Duodenal mucosa (tissue), 2 donors: ENCODE measurements around the gene CCSER1.
"Not testable (repeated sequence)": the region's sequence is repeated elsewhere in the genome, so short reads cannot be mapped to it uniquely, and the experiment has no call there.

Experiments
- H3K27ac ChIP-seq: one replicate; pipeline ENCODE4 v1.7.0; 2013; ENCODE audit warnings: low read depth, low read length
- H3K27me3 ChIP-seq, 2 donors: one replicate each; pipeline ENCODE4 v1.7.0; 2013; ENCODE audit warnings: low read length in 2 of 2, control low read depth in 1 of 2; ENCODE audit not compliant: insufficient read depth in 2 of 2, control insufficient read depth in 1 of 2
- H3K36me3 ChIP-seq, 2 donors: one replicate each; pipeline ENCODE4 v1.7.0; 2013; ENCODE audit warnings: low read length in 2 of 2, control low read depth in 1 of 2; ENCODE audit not compliant: insufficient read depth in 2 of 2, control insufficient read depth in 1 of 2
- H3K4me1 ChIP-seq, 2 donors: one replicate each; pipeline ENCODE4 v1.7.0; 2013; ENCODE audit warnings: low read length in 2 of 2, control low read depth in 1 of 2; ENCODE audit not compliant: insufficient read depth in 2 of 2, control insufficient read depth in 1 of 2
- H3K4me3 ChIP-seq, 2 donors: one replicate each; pipeline ENCODE4 v1.7.0; 2013; ENCODE audit warnings: low read length in 2 of 2, low read depth in 1 of 2
- H3K9ac ChIP-seq, 2 donors: one replicate each; pipeline ENCODE4 v1.7.0; 2013; ENCODE audit warnings: low read length in 2 of 2, low read depth in 1 of 2
- H3K9me3 ChIP-seq, 2 donors: one replicate each; pipeline ENCODE4 v1.7.0; 2013; ENCODE audit warnings: low read length in 2 of 2, control low read depth in 1 of 2; ENCODE audit not compliant: control insufficient read depth in 1 of 2

Gene CCSER1

DNA sequence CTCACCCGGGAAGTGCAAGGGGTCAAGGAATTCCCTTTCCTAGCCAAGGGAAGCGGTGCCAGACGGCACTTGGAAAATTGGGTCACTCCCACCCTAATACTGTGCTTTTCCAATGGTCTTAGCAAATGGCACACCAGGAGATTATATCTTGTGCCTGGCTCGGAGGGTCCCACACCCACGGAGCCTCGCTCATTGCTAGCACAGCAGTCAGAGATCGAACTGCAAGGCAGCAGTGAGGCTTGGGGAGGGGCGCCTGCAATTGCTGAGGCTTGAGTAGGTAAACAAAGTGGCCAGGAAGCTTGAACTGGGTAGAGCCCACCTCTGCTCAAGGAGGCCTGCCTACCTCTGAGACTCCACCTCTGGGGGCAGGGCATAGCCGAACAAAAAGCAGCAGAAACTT, 1335.4 kb downstream of the CCSER1 start:
- not testable (repeated sequence) for H3K9me3 ChIP-seq, H3K9ac ChIP-seq, H3K4me3 ChIP-seq, H3K36me3 ChIP-seq, H3K27ac ChIP-seq, H3K27me3 ChIP-seq, H3K4me1 ChIP-seq

DNA sequence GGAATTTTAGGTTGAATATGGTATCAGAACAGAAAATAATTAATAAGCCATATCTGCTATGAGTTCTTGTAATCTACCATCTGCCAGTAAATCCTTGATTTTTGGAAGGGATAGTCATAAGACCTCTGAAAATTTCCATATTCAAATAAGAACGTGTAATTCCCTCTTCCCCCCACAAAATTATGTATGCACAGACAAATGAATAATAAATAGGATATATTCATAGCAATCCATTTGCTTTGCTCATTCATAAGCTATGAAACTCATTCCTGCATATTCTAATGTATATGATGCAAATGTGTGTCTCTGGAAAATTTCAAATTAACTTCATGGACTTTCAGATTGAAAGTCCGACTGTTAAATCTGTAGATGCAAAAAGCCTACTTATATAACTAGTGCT, 1343.5 kb downstream of the CCSER1 start:
- no peaks in the 10 kb centered on the region for H3K27me3 ChIP-seq

DNA sequence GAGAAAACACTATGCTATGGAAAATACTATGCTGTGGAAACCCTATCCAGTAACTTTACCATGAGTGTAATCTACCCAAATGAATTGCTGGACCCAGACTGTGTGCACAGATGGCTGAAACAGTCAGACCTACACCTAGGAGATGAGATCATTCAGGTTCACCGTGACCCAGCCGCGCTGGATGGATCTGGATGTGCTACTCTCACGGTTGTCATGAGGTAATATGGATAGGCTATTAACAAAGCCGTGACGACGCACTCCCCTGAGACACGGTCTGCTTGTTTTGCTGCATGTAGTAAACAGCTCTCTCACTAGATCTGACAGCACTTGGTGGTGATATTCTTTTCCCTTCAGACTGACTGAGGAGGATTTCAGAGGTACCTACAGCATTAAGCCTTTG, 1344.1 kb downstream of the CCSER1 start:
- no peak overlapping the region for H3K27ac ChIP-seq
- H3K9ac ChIP-seq = no peak overlapping the region
- no peaks in the 10 kb centered on the region for H3K36me3 ChIP-seq
- H3K9me3 ChIP-seq = no peaks in the 10 kb centered on the region
- H3K27me3 ChIP-seq = no peaks in the 10 kb centered on the region
- no peaks in the 10 kb centered on the region for H3K4me1 ChIP-seq
- no peak overlapping the region for H3K4me3 ChIP-seq

More for the DNA sequence above, 1343.5 kb downstream of the CCSER1 start:
- H3K4me1 ChIP-seq = no peaks in the 10 kb centered on the region
- H3K36me3 ChIP-seq = no peaks in the 10 kb centered on the region
- no peak overlapping the region for H3K4me3 ChIP-seq
- H3K27ac ChIP-seq = no peak overlapping the region
- H3K9ac ChIP-seq = no peak overlapping the region
- H3K9me3 ChIP-seq = no peaks in the 10 kb centered on the region

DNA sequence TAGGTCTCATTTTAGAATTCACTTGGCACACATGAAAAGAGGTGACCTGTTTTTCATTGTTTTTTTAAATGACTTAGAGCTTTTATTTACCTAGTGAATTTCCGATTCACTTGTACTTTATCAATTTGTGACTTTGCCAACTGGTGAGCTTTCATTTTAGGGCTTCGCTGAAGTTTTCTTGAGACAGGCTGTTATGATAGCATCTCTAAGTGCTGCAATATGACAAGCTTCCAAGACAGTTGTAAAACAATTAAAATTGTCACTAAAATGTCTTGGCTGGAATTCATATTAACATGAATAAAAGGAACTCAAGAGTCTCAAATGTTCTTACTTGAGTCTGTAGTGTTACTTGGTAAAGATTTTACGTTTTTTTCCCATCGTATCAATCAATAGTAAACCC, 1344.9 kb downstream of the CCSER1 start:
- Histone ChIP-seq H3K4me1 (no peaks in the 10 kb centered on the region), H3K9me3 (no peaks in the 10 kb centered on the region), H3K27ac (no peak overlapping the region), H3K27me3 (no peaks in the 10 kb centered on the region), H3K36me3 (no peaks in the 10 kb centered on the region), H3K4me3 (no peak overlapping the region), H3K9ac (no peak overlapping the region)

DNA sequence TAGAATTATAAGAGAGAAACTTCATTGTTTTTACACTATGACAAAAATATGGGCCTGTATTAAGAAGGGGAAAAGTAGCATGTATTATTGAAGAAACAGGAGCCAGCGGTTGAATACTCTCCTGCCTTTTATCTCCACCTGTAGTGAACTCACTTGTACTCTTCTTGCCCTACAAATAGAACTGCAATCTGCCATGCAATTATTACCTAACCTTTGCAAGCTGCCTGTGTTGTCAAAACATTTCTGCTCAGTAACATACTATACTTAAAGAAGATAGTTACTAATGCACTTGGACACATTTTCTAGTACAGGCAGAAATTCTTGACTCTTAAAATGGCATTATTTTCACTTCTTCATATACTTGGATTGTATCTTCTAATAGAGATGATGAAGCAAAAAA, 1358.2 kb downstream of the CCSER1 start:
- no peak overlapping the region for H3K27ac ChIP-seq
- no peaks in the 10 kb centered on the region for H3K36me3 ChIP-seq
- no peak overlapping the region for H3K9ac ChIP-seq
- H3K4me1 ChIP-seq = no peaks in the 10 kb centered on the region
- H3K27me3 ChIP-seq = no peaks in the 10 kb centered on the region
- H3K4me3 ChIP-seq = no peak overlapping the region
- no peaks in the 10 kb centered on the region for H3K9me3 ChIP-seq

DNA sequence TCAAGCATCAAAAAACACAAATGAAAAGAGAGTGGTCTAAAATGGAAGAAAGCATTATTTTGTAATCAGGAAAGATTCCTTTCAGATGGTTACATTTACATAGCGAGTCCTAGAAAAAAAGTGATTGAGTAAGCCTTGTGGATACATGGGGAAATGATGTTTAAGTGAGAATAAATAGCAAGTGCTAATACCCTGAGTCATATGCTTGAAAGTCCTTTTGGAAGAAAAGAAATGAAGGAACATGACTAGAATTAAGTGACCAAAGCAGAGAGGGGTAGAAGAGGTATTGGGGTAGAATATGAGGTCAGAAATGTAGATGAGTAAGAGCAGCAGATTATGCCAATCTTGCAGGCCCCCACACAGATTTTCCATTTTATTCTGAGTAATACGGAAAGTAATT, 1361.8 kb downstream of the CCSER1 start:
- no peaks in the 10 kb centered on the region for H3K4me1 ChIP-seq
- no peak overlapping the region for H3K9ac ChIP-seq
- no peak overlapping the region for H3K27ac ChIP-seq
- H3K27me3 ChIP-seq = no peaks in the 10 kb centered on the region
- H3K4me3 ChIP-seq = no peak overlapping the region
- no peaks in the 10 kb centered on the region for H3K9me3 ChIP-seq
- no peaks in the 10 kb centered on the region for H3K36me3 ChIP-seq

DNA sequence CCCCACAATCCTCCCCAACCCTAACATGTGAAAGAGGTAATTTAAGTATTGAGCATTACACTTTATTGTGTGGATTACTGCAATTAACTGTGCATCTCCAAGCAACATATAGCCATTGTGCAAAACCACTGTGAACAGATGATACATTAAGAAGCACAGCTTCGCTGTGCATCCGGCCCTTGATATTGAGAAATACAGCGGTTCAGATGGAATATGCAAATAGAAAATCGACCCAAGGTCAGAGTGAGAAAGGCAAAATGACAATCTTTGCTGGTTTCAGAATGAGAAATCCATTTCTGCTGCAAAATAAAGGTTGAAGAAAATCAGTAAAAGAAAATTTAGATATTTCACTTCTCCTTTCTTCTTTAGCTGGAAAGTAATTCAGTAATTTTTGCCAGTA, 1370.7 kb downstream of the CCSER1 start:
- Histone ChIP-seq H3K27ac (no peak overlapping the region), H3K9me3 (no peaks in the 10 kb centered on the region), H3K4me1 (no peaks in the 10 kb centered on the region)

DNA sequence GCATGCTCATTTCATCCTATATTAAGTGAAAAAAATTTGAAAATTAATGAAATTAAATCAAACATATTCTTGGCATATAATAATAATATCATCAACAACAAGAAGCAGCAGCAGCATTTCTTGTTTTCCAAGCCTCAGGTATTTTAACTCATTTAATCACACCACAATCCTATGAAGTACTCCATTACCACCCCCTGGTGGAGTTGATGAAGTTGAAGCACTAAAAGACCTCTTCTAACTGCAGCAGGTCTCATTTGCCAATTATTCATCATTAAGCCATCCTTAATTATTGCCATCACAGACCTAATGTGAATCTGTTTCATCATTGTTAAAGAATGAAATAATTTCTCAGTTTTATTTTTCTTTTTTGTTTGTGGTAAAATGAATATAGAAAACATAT, 1375.2 kb downstream of the CCSER1 start:
- H3K9me3 ChIP-seq = no peaks in the 10 kb centered on the region
- no peak overlapping the region for H3K4me3 ChIP-seq
- H3K36me3 ChIP-seq = no peaks in the 10 kb centered on the region
- H3K4me1 ChIP-seq = no peaks in the 10 kb centered on the region
- no peak overlapping the region for H3K27ac ChIP-seq
- H3K9ac ChIP-seq = no peak overlapping the region
- H3K27me3 ChIP-seq = no peaks in the 10 kb centered on the region

More for the DNA sequence above, 1370.7 kb downstream of the CCSER1 start:
- Histone ChIP-seq H3K27me3 (no peaks in the 10 kb centered on the region), H3K9ac (no peak overlapping the region), H3K36me3 (no peaks in the 10 kb centered on the region), H3K4me3 (no peak overlapping the region)

DNA sequence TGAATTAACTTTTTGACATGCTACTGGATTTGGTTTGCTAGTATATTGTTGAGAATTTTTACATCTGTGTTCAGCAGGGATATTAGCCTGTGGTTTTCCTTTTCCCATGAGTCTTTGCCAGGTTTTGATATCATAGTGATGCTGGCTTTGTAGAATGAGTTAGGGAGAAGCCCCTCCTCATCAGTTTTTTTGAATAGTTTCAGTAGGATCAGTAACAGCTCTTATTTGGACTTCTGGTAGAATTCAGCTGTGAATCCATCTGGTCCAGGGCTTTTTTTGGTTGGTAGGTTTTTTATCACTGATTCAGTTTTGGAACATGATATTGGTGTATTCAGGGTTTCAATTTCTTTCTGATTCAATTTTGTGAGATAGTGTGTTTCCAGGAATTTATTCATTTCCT, 1386.1 kb downstream of the CCSER1 start:
- no peak overlapping the region for H3K9ac ChIP-seq
- no peaks in the 10 kb centered on the region for H3K4me1 ChIP-seq
- H3K27ac ChIP-seq = no peak overlapping the region
- H3K4me3 ChIP-seq = no peak overlapping the region
- peaks cover 6% of the 10 kb centered on the region in 2 donors for H3K9me3 ChIP-seq
- no peaks in the 10 kb centered on the region for H3K27me3 ChIP-seq
- H3K36me3 ChIP-seq = no peaks in the 10 kb centered on the region

DNA sequence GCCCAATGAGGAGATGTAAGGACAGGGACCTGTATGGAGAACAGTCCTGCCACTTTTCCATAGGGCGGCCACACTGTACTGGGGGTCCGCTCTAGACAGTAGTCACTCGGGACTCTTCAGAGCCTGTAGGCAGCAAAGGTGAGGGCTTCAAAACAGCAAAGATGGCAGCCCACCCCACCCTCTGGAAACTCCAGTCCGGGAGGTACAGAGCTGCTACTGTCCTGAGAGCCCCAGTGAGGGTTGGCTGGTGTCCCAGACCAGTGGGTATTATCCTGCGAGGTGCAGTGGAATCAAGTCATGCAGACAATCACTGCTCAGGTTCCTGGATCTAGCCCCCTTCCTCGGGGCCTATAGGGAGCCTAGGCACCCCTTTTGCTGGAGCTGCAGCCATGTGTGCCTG, 1392.0 kb downstream of the CCSER1 start:
- Histone ChIP-seq H3K27ac (no peak overlapping the region), H3K4me1 (no peaks in the 10 kb centered on the region), H3K36me3 (no peaks in the 10 kb centered on the region), H3K27me3 (no peaks in the 10 kb centered on the region), H3K4me3 (no peak overlapping the region), H3K9ac (no peak overlapping the region), H3K9me3 (peaks cover 0 to 4% of the 10 kb centered on the region in 2 donors)

DNA sequence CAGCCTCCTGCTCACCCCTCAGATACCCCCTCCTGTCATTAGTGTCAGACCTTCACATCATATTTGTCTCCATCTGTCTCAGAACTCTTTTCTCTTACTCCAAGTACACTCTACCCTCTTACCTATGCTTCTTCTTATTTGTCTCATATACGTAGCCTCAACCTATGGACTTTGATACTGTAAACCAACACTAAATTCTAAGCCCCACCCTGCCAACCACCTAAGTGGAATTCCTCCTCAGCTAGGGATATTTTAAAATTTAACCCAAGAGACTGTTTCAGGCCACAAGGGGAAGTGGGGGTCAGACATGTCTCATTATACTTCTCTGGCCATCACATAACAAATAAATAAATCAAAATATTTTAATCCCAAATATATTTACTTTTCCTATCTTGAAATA, 1398.4 kb downstream of the CCSER1 start:
- peaks cover 0 to 2% of the 10 kb centered on the region in 2 donors for H3K9me3 ChIP-seq
- no peak overlapping the region for H3K4me3 ChIP-seq
- H3K4me1 ChIP-seq = peaks cover 0 to 5% of the 10 kb centered on the region in 2 donors
- no peak overlapping the region for H3K9ac ChIP-seq
- no peaks in the 10 kb centered on the region for H3K27me3 ChIP-seq
- H3K27ac ChIP-seq = no peak overlapping the region
- H3K36me3 ChIP-seq = no peaks in the 10 kb centered on the region
